ENCODE results near the gene NF2. TPM values are rescaled to one million over a fixed set of nuclear protein-coding genes. Genes with fewer than 3 reads are reported as not detected.

NF2 gene
- total RNA-seq, 1 experiment from 2014 or later, result 132 TPM

- no peak overlapping the region for H3K4me3 Mint-ChIP-seq (ENCODE audit: low read depth, unreplicated experiment)
- TF ChIP-seq CTCF (IDR thresholded peaks at IDR 0.05; ENCODE audit: unreplicated experiment), result no peak
- no peaks in the 10 kb centered on the region for H3K9me3 Mint-ChIP-seq (ENCODE audit: low read depth, unreplicated experiment)
- BruUV-seq (replicated peaks), result no TSS peak
- CTCF ChIA-PET, result interaction anchor here (0.5 to 2.3 kb wide), 6 partner anchors 15 to 388 kb away, joined by 3 to 13 read pairs (median 10); no protein-coding TSS in a partner anchor
- no peak for DNase-seq
- no peaks in the 10 kb centered on the region for H3K27me3 Mint-ChIP-seq (ENCODE audit: unreplicated experiment)
- intact Hi-C loops (cut with micrococcal nuclease; ENCODE audit: unreplicated experiment), result loop anchor here (1.0 to 5.0 kb wide), 3 partner anchors 66 to 388 kb away; partner anchors contain the start of genes UQCR10 and ZMAT5
- peaks cover 14% of the 10 kb centered on the region for H3K4me1 Mint-ChIP-seq (ENCODE audit: low read depth, unreplicated experiment)
- peaks cover 19% of the 10 kb centered on the region for H3K36me3 Mint-ChIP-seq (ENCODE audit: insufficient read depth, unreplicated experiment)
- H3K27ac Mint-ChIP-seq (ENCODE audit: unreplicated experiment), result peak overlapping the region; percentile 43
Observed at GRCh38 chr22:29700900-29701154, 97.4 kb downstream of the NF2 start.

GRCh38 chr22:29701155-29701999 lies 97.9 kb downstream of the NF2 start:
- CTCF ChIA-PET, result interaction anchor here (0.5 to 2.3 kb wide), 10 partner anchors 10 to 389 kb away, joined by 3 to 13 read pairs (median 6); partner anchors contain the start of gene THOC5
- DNase-seq, result peak; percentile 66
- Mint-ChIP-seq H3K27ac (ENCODE audit: unreplicated experiment) (peak overlapping the region; percentile 43), H3K9me3 (ENCODE audit: low read depth, unreplicated experiment) (no peaks in the 10 kb centered on the region), H3K4me3 (ENCODE audit: low read depth, unreplicated experiment) (no peak overlapping the region), H3K4me1 (ENCODE audit: low read depth, unreplicated experiment) (peaks cover 14% of the 10 kb centered on the region), H3K27me3 (ENCODE audit: unreplicated experiment) (peaks cover 3% of the 10 kb centered on the region), H3K36me3 (ENCODE audit: insufficient read depth, unreplicated experiment) (peaks cover 15% of the 10 kb centered on the region)
- TF ChIP-seq CTCF (IDR thresholded peaks at IDR 0.05; ENCODE audit: unreplicated experiment), result peak; percentile 29
- BruUV-seq (replicated peaks), result no TSS peak
- intact Hi-C loops (cut with micrococcal nuclease; ENCODE audit: unreplicated experiment), result loop anchor here (1.0 to 5.0 kb wide), 3 partner anchors 66 to 388 kb away; partner anchors contain the start of genes UQCR10 and ZMAT5

DNA sequence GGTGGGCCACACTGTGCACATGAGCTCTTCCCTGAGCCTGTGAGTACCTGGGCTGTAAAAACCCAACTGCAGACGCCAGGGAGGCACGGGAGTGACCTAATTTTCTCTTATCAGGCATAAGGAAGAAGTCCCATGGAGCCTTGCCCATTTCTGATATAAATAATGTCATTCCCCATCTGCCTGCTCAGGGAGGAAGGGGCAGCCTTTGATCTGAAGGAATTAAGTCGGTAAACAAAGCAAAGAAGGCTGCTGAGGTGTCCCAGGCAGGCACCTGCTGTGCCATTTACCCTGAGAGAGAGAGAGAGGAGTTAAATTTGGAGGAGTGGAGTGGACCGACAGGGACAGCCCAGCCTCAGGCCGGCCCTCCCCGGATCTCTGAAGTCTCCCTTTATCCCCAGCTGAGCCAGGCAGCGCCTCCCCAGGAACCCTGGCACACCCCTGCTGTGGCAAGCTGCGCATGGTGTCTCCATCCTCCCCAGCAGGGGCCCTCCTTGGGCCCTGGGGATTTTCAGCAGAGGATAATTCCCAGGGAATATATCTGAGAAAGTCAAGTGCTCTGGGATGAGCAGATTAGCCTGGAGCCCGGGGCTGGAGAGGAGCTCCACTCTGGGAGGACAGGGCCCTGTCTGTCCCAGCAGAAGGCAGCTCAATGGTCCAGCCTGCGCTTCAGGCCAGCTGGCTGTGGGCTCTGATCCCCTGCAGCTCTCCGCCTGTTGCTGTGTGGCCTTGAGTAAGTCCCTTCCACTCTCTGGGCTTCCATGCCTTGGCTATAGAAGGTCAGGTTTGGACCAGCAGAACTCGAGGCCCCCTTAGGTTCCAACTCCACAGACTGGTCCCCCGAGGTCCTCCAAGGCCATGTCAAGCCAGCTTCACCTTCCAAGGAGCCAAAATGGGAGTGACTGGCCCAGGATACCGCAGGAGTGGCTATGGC lies 98.8 kb downstream of the NF2 start:
- peaks cover 12% of the 10 kb centered on the region for H3K27me3 Mint-ChIP-seq (ENCODE audit: unreplicated experiment)
- TF ChIP-seq CTCF (IDR thresholded peaks at IDR 0.05; ENCODE audit: unreplicated experiment), result no peak
- H3K4me3 Mint-ChIP-seq (ENCODE audit: low read depth, unreplicated experiment), result no peak overlapping the region
- H3K4me1 Mint-ChIP-seq (ENCODE audit: low read depth, unreplicated experiment), result peaks cover 14% of the 10 kb centered on the region
- CTCF ChIA-PET, result interaction anchor here (0.5 to 2.3 kb wide), 10 partner anchors 11 to 388 kb away, joined by 3 to 13 read pairs (median 4); partner anchors contain the start of gene THOC5
- no TSS peak for BruUV-seq (replicated peaks)
- peaks cover 15% of the 10 kb centered on the region for H3K36me3 Mint-ChIP-seq (ENCODE audit: insufficient read depth, unreplicated experiment)
- no peaks in the 10 kb centered on the region for H3K9me3 Mint-ChIP-seq (ENCODE audit: low read depth, unreplicated experiment)
- intact Hi-C loops (cut with micrococcal nuclease; ENCODE audit: unreplicated experiment), result loop anchor here (1.0 to 5.0 kb wide), 3 partner anchors 65 to 387 kb away; partner anchors contain the start of genes UQCR10 and ZMAT5
- H3K27ac Mint-ChIP-seq (ENCODE audit: unreplicated experiment), result peak overlapping the region; percentile 43
- peak; percentile 29 for DNase-seq

DNA sequence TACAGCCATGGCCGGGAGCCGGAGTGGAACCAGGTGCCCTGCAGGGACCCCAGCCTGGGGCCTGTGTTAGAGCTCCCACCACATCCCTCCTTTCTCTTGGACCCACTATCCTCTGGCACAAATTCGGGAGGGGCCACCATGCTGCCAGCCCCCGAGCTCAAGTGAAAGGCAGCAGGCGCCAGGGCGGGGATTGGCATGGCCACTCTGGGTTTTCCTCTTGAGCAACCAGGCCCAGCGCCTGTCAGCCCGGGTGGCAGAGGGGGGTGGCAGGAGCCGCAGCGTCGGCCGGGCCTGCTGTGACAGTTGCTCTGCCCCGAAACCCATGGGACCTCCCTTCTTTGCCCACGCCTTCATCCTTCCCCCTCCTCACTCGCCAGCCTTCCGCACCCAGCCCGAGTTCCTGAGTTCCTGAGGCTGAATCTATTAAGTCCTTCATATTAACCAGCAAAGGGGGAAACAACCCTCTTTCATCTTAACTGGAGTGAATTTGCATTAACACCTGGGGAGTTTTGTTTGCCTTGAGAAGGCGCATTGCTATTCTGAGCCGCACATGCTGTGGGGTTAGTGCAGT lies 99.6 kb downstream of the NF2 start:
- peaks cover 14% of the 10 kb centered on the region for H3K4me1 Mint-ChIP-seq (ENCODE audit: low read depth, unreplicated experiment)
- H3K9me3 Mint-ChIP-seq (ENCODE audit: low read depth, unreplicated experiment), result no peaks in the 10 kb centered on the region
- CTCF ChIA-PET, result interaction anchor here (0.6 to 2.0 kb wide), 4 partner anchors 13 to 1234 kb away, joined by 3 to 13 read pairs (median 3); partner anchors contain the start of gene THOC5
- TF ChIP-seq CTCF (IDR thresholded peaks at IDR 0.05; ENCODE audit: unreplicated experiment), result no peak
- intact Hi-C loops (cut with micrococcal nuclease; ENCODE audit: unreplicated experiment), result loop anchor here (5.0 kb wide), 2 partner anchors 64 to 304 kb away; partner anchors contain the start of genes UQCR10 and ZMAT5
- no peak overlapping the region for H3K4me3 Mint-ChIP-seq (ENCODE audit: low read depth, unreplicated experiment)
- DNase-seq, result no peak
- BruUV-seq (replicated peaks), result no TSS peak
- peaks cover 20% of the 10 kb centered on the region for H3K27me3 Mint-ChIP-seq (ENCODE audit: unreplicated experiment)
- H3K27ac Mint-ChIP-seq (ENCODE audit: unreplicated experiment), result no peak overlapping the region
- peaks cover 13% of the 10 kb centered on the region for H3K36me3 Mint-ChIP-seq (ENCODE audit: insufficient read depth, unreplicated experiment)

All from Calu3 (cell line).